Epithelial cell of umbilical artery (primary cell): ENCODE results near the gene MORF4L1. TPM values are rescaled to one million over a fixed set of nuclear protein-coding genes. Genes with fewer than 3 reads are reported as not detected.

Experiments used
- total RNA-seq: library from RNA; depleted of rRNA; stranded (reverse); fragments of >200 nt; gene quantifications from 2 replicates; pipeline ENCODE4 v1.2.3, GENCODE V29; 2014

The MORF4L1 gene, protein sequence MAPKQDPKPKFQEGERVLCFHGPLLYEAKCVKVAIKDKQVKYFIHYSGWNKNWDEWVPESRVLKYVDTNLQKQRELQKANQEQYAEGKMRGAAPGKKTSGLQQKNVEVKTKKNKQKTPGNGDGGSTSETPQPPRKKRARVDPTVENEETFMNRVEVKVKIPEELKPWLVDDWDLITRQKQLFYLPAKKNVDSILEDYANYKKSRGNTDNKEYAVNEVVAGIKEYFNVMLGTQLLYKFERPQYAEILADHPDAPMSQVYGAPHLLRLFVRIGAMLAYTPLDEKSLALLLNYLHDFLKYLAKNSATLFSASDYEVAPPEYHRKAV
- 394 and 409 TPM in 2 replicates for total RNA-seq

DNA sequence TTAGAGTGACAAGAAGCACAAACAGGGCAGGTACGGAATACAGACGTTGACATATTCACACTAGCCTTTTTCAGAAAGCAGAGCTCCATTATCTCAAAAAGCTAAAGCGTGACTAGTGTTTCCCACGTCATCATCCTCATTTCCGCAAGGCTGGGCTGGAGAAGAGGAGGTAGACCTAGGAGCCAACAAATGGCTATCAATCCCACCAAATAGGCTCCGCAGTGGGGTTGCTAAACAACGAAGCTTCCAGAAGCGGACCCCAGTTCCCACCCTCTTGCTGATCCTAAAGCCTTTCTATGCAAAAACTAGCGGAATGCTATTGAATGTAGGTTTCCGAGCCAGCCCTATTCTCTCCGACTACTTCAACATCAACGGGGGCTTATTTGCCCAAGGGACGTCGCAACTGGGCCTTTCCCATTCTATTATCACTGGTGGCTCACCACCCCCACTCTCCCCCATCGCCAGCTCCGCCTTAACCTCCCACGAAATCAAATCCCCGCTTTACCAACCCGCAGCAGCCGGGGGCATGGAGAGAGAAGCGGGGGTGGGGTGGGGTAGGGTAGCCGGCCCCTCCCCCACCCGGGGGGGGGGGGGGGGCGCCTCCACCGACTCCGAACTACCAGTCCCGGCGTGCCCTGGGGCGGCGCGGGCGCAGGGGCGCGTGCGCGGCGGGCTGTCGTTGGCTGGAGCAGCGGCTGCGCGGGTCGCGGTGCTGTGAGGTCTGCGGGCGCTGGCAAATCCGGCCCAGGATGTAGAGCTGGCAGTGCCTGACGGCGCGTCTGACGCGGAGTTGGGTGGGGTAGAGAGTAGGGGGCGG is at the start of gene MORF4L1:
Gene MORF4L1 (plus strand): TSS at position 736 of the 817 bp plus-strand sequence. CDS start 128 bp downstream, outside the sequence.

DNA sequence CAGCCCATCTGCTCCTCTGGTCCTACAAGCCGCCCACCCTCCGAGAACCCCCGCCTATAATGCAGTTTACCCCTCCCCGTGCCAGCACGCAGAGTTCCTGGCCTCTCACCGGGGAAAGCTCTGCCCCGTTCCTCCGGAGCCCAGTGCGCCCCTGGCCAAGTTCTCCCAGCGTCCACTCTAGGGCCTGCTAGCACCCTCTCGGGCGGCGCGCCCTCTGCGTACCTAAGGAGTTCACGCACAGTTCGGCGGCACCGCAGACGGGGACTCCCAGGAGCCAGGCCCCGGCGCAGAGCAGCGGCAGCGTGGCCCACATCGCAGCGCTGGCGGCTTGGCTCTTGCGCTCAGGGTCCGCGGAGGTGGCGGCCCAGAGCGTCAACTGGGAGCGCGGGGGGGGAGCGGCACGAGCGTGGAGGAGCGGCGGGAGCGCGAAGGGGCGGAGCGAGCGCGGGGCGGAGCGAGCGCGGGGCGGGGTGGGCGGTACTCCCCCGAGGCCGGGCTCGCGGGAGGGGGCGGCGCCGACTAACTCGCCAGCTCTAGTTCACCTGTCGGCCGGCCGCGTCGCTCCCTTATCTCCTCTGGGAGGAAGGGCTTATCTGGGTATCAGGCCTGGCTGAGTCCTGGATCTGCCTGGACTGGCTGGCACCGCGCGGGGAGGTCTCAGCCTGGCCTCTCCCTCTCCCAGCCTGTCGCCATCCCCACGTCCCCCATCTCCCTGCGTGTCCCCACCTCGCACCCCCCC is 72.1 kb downstream of the MORF4L1 start, which contains the start of gene CTSH:
Gene CTSH (minus strand): TSS at position 378 of the 739 bp plus-strand sequence. CDS start 65 bp downstream, at position 313.

Other genes starting within 250 kb of the MORF4L1 start
- not detected in 2 replicates for gene CHRNB4, start 231.7 kb upstream of the MORF4L1 start, total RNA-seq
- 4.6 and 8.8 TPM in 2 replicates for gene ADAMTS7, start 61.4 kb upstream of the MORF4L1 start, total RNA-seq
- gene CTSH, start 72.2 kb downstream of the MORF4L1 start, total RNA-seq = 1.5 and 2.3 TPM in 2 replicates
- not detected in 2 replicates for gene RASGRF1, start 217.9 kb downstream of the MORF4L1 start, total RNA-seq